Prostate gland (tissue), 2 donors: Measurements from ENCODE around the gene RIT2. TPM values are rescaled to one million over a fixed set of nuclear protein-coding genes. Genes with fewer than 3 reads are reported as not detected.

Experiments used
- DNase-seq: peaks from one replicate; pipeline ENCODE4 v3.0.0-alpha.2; 2019; ENCODE audit warnings: low spot score
- H3K27ac ChIP-seq, 2 donors: fragments of 200-600 bp; sonication (generic); 2 replicates each; pipeline ENCODE4 v1.5.1; 2017 to 2019
- H3K27me3 ChIP-seq: fragments of 200-600 bp; sonication (generic); replicated peaks from 2 replicates; pipeline ENCODE4 v1.5.1; 2019; ENCODE audit not compliant: insufficient read depth
- H3K36me3 ChIP-seq, 2 donors: fragments of 200-600 bp; sonication (generic); 1 replicate in 1 of 2; 2 replicates in 1 of 2; pipeline versions ENCODE4 v1.5.1 to v1.8.1; 2017 to 2019
- H3K4me1 ChIP-seq: fragments of 200-600 bp; sonication (generic); replicated peaks from 2 replicates; pipeline ENCODE4 v1.5.1; 2019
- H3K4me3 ChIP-seq, 2 donors: fragments of 200-600 bp; sonication (generic); 2 replicates each; pipeline ENCODE4 v1.5.1; 2017 to 2019
- H3K9me3 ChIP-seq: fragments of 200-600 bp; sonication (generic); 2 replicates; pipeline ENCODE4 v1.5.1; 2017
- CTCF ChIP-seq, 4 experiments: fragments of 200-600 bp in 2 of 4; fragments of 450-650 bp in 2 of 4; sonication (generic) in 2 of 4; IDR thresholded peaks; 1 replicate in 3 of 4; 2 replicates in 1 of 4; pipeline ENCODE4 v1.5.1; 2016 to 2019; ENCODE audit warnings: antibody characterized with exemption in 4 of 4, mild to moderate bottlenecking in 2 of 4, moderate library complexity in 2 of 4
- POLR2A ChIP-seq: fragments of 450-650 bp; IDR thresholded peaks from one replicate; pipeline ENCODE4 v1.6.1; 2016; ENCODE audit warnings: antibody characterized with exemption, mild to moderate bottlenecking
- POLR2AphosphoS5 ChIP-seq: sonication (generic); formaldehyde crosslinking; IDR thresholded peaks from one replicate; pipeline ENCODE4 v1.6.1; 2017; ENCODE audit warnings: antibody characterized with exemption
- WGBS: methylation state at CpG from one replicate; pipeline ENCODE4 v1.1.5; 2018; 5-methylcytosine and 5-hydroxymethylcytosine counted together
- intact Hi-C: fragments of 100-400 bp; cut with DNase I; formaldehyde crosslinking; loops from one replicate; pipeline ENCODE4 v1.14.2; 2022
- total RNA-seq, 2 donors: library from RNA; depleted of rRNA; stranded (reverse); fragments of >200 nt; gene quantifications; one replicate each; pipeline ENCODE4 v1.1.0, GENCODE V29; 2016

The RIT2 gene
- total RNA-seq, 2 donors from 2014 or later: not detected

DNA sequence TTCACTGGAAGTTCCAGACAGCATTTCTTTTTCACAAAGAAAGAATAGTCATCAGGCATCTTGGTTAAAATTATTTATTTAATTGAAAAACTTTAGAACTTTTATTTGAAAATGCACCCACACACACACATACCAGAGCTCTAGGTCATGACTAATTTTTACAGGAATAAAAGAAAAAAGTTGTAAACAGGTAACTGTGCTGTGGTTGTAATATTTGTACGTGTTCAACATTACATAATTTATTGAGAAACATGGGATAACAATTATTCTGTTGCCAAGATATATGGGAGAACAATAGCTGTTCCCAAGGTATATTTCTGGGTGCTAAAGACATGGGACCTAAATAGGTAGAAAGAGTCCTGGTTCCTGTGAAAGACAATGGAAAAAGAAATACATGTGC is 104.9 kb downstream of the RIT2 start:
- intact Hi-C loops: no loop called here
- no peak overlapping the region for H3K27ac ChIP-seq
- no peaks in the 10 kb centered on the region for H3K9me3 ChIP-seq
- no peak for DNase-seq
- no peaks in the 10 kb centered on the region for H3K36me3 ChIP-seq
- TF ChIP-seq CTCF (IDR thresholded peaks at IDR 0.05) (no peak), POLR2A (no peak), POLR2AphosphoS5 (no peak)
- no peak overlapping the region for H3K4me3 ChIP-seq
- H3K27me3 ChIP-seq: no peaks in the 10 kb centered on the region
- 31% methylated on average over 1 of the region's 1 CpG for WGBS
- H3K4me1 ChIP-seq: no peaks in the 10 kb centered on the region

DNA sequence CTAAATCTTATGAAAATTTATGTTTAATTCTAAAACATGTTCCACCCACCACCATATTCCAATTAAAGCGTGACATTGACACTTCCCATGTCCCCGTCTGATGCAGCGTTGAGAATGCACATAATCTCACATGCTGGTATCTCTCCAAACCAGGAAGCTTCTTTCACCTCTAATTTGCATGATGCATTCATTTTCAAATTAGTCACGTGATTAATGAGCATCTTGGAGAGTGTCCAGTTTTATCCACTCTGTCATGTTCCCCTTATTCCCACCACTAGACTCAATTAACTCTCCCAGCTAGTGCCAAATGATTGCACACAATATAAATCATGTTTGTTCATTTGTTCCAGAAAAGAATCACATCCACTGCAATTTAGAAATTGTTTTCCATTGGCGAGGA is 105.8 kb downstream of the RIT2 start:
- H3K27ac ChIP-seq: no peak overlapping the region
- WGBS: 89% methylated on average over 5 of the region's 5 CpGs

GRCh38 chr18:43007365-43007764 is 108.1 kb downstream of the RIT2 start:
- Histone ChIP-seq H3K36me3 (no peaks in the 10 kb centered on the region), H3K9me3 (no peaks in the 10 kb centered on the region), H3K4me1 (no peaks in the 10 kb centered on the region), H3K27me3 (no peaks in the 10 kb centered on the region), H3K27ac (no peak overlapping the region), H3K4me3 (no peak overlapping the region)
- intact Hi-C loops: no loop called here
- TF ChIP-seq POLR2A: no peak
- TF ChIP-seq CTCF (IDR thresholded peaks at IDR 0.05): no peak
- TF ChIP-seq POLR2AphosphoS5: no peak
- WGBS: 71% methylated on average over 2 of the region's 2 CpGs
- no peak for DNase-seq

More for the DNA sequence above, 105.8 kb downstream of the RIT2 start:
- Histone ChIP-seq H3K36me3 (no peaks in the 10 kb centered on the region), H3K9me3 (no peaks in the 10 kb centered on the region), H3K4me1 (no peaks in the 10 kb centered on the region), H3K4me3 (no peak overlapping the region), H3K27me3 (no peaks in the 10 kb centered on the region)
- no peak for DNase-seq
- TF ChIP-seq POLR2A (no peak), POLR2AphosphoS5 (no peak), CTCF (IDR thresholded peaks at IDR 0.05) (no peak)
- intact Hi-C loops: no loop called here

DNA sequence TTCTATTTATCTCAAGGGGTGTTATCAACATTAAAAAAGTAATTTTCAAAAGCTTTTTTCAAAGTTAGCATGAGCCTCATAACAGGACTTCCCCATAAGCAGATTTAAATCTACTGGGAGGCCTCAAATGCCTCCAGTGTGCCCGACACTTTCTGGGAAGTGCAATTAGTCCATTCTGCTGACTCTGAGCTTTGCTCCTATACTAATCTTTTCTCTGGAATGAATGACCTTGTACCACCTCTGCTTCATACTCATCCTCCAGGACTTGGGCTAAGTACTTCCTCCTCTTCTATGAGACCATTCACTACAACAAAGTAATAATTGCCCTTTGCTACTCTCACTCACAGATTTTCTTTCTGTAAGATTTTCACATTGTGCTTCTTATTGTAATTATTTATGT is 111.1 kb downstream of the RIT2 start:
- intact Hi-C loops: no loop called here
- 91% methylated on average over 1 of the region's 1 CpG for WGBS
- no peaks in the 10 kb centered on the region for H3K9me3 ChIP-seq
- no peak overlapping the region for H3K4me3 ChIP-seq
- H3K27ac ChIP-seq: no peak overlapping the region
- H3K27me3 ChIP-seq: no peaks in the 10 kb centered on the region
- no peak for DNase-seq
- H3K4me1 ChIP-seq: no peaks in the 10 kb centered on the region
- no peaks in the 10 kb centered on the region for H3K36me3 ChIP-seq
- no peak for TF ChIP-seq POLR2AphosphoS5

GRCh38 chr18:43001821-43002220 is 113.7 kb downstream of the RIT2 start:
- WGBS: 82% methylated on average over 2 of the region's 2 CpGs
- DNase-seq: no peak
- Histone ChIP-seq H3K4me1 (no peaks in the 10 kb centered on the region), H3K9me3 (no peaks in the 10 kb centered on the region), H3K27me3 (no peaks in the 10 kb centered on the region), H3K36me3 (no peaks in the 10 kb centered on the region), H3K4me3 (no peak overlapping the region), H3K27ac (no peak overlapping the region)
- intact Hi-C loops: no loop called here
- no peak for TF ChIP-seq POLR2AphosphoS5
- TF ChIP-seq POLR2A: no peak
- no peak for TF ChIP-seq CTCF (IDR thresholded peaks at IDR 0.05)
